TTC549 (cell line): ENCODE measurements around the gene CLDN7.

Experiments used
- FAIRE-seq: peaks from 2 replicates; lab custom pipeline; 2012; peaks lifted over from hg19 to GRCh38; lab: Jason Lieb, UNC

CLDN7 gene

GRCh38 chr17:7236808-7237207 is 25.5 kb downstream of the CLDN7 start:
- FAIRE-seq: no peak

GRCh38 chr17:7235693-7236665 is 26.3 kb downstream of the CLDN7 start:
- FAIRE-seq: no peak

DNA sequence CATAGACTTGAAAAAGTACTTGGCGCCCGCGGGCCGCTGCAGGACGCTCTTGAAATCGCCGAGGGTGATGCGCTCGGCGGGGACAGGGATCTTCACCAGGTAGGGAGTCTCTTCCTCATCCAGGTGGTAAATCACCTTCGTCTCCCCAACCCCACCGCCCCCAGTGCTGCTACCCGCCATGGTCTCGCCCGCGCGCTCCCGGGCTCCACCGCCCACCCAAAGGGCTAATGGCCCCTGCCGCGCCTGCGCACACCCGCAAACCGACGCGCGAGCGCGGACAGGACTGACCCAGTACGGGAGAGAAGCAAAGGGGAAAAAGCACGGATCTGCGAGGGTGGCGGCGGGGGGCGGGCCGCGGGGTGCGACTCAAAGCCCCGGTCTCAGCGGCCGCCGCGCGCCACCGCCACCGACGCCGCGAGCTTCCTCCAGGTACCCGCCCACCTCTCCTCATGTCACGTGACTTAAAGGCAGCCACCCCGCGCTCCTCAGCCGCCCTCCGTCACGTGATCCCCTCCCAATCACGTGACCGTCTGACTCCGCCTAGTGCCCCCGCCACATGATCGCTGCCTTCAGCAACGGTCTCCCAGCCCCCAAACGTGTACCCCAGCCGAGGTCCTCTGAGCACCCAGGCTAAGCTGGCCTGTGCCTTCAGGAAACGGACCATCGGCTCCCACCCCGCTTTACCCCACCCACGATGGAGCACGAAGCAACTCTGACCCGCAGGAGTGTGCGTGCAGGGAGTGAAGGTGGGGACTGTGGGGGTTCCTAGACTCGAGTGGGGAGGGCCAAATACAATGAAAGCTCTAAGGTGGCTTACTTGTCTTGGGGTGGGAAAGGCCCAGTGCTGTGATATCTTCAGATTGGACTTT is 28.0 kb downstream of the CLDN7 start, which contains the start of gene DVL2:
TSS of gene DVL2 (minus strand) at position 435 of the 869 bp plus-strand sequence. CDS start at position 180, 255 bp downstream.
- no peak for FAIRE-seq

GRCh38 chr17:7233701-7234082 is 28.6 kb downstream of the CLDN7 start:
- FAIRE-seq: no peak

- FAIRE-seq: no peak
Observed at GRCh38 chr17:7232114-7232513, 30.2 kb downstream of the CLDN7 start.

DNA sequence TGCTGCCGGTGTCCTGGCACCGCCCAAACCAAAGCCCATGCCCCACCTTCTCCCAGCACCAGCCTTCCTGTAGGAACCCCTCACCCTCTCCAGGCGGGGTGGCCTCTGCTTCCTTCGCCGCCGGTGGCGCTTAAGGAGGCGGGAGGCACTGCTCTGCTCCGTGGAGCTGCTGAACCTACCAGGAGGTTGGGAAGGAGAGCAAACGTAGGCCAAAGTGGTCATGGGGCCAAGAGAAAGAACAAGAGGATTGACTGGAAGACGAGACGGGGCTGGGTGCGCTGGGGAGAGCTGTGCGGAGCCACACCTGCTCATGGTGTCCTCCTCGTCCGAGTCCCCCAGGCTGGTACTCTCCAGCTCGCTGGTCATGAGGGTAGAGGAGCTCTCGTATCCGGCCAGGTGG is 32.8 kb downstream of the CLDN7 start:
- no peak for FAIRE-seq

GRCh38 chr17:7228920-7229319 is 33.4 kb downstream of the CLDN7 start:
- FAIRE-seq: no peak

DNA sequence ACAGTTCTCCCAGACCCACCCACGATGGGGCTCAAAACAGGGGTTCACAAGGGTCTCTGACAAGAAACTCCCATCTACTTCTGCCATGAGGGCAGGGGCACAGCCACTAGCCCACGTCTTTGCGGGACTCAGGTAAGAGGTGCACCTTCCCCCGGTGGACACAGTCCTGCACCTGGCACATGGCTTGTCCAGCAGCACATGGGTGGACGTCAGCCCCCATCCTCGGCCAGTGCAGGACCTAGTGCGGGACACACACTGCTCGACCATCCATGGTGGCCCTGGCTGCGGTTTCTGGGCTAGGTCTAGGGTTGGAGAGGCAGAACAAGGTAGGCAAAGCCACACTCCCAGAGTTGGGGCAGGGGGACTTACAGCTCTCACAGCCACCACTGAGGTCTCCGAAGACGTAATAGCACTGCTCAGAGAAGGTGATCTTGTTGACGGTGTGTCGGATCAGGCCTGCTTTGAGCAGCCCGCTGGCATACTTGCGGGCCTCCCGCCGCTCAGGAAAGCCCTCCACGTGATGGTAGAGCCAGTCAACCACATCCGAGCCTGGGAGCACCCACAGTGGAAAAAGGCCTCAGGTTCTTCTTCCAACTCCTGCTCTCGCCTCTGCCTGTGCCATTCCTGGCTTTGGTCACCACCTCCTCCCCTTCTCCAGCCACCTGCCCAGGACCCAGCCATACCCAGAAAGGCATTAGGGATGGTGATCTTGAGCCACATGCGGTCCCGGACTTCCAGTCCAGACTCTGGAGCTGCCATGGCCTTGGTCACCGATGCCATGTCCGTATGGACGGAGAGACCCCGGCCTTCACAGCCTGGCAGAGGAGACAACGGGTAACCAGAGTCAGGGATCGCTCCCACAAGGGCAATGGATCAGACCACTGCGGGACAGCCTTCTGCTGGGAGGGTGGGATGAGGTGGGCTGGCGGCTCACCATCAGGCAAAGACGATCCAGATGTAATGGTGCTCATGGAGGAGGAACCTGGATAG is 35.3 kb downstream of the CLDN7 start:
- no peak for FAIRE-seq

DNA sequence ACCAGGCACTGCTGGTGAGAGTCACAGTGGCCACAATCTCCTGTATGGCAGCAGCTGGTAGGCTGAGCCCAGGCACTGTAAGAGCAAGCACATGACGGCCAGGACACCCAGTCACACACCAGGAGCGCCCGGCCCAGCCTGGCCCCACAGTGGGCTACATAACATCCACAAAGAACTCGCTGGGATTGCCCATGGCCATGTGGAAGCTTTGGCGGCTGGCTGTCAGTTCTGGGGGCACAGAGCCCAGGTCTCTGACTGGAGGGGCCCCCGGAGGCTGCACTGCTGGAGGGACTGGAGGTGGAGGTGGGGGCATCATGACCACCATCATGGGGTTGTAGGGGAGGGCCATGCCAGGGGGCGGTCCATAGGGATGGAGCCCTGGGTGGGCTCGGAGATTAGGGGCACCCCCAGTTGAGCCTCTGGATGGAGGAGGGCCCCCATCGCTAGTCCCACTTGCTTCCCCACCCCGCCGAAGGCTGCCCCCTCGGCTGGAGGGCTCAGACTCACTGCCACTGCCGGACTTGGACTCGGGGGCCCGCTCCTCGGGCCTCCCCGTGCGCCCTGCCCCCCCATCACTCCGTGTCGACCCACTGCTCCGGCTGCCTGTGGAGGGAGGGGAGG is 36.5 kb downstream of the CLDN7 start:
- FAIRE-seq: no peak

- no peak for FAIRE-seq
Observed at GRCh38 chr17:7224661-7225111, 37.6 kb downstream of the CLDN7 start.

GRCh38 chr17:7224110-7224509 is 38.2 kb downstream of the CLDN7 start:
- FAIRE-seq: no peak

DNA sequence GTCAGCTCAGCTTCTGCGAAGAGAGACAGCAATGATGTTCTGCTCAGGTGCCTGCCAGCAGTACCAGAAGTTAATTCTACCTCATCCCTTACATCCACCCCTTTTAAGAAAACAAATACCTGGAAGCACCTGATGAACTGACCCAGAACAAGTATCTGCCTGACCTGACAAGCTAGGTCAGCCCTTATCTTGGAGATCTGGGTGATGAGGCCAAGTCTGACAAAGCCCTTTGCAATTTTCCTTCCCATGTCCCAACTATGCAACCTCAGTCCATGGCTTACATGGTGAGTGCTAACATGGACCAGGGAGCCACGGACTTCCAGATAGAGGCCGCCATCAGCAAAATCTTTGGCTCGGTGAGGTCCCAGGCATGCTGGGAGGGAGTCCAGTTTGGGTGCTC is 38.9 kb downstream of the CLDN7 start:
- FAIRE-seq: no peak

GRCh38 chr17:7222972-7223292 is 39.3 kb downstream of the CLDN7 start:
- FAIRE-seq: no peak

GRCh38 chr17:7222093-7222971 is 39.9 kb downstream of the CLDN7 start:
- FAIRE-seq: no peak

- FAIRE-seq: no peak
Observed at GRCh38 chr17:7221278-7222092, 40.8 kb downstream of the CLDN7 start.

- no peak for FAIRE-seq
Observed at GRCh38 chr17:7220593-7221277, 41.5 kb downstream of the CLDN7 start.

DNA sequence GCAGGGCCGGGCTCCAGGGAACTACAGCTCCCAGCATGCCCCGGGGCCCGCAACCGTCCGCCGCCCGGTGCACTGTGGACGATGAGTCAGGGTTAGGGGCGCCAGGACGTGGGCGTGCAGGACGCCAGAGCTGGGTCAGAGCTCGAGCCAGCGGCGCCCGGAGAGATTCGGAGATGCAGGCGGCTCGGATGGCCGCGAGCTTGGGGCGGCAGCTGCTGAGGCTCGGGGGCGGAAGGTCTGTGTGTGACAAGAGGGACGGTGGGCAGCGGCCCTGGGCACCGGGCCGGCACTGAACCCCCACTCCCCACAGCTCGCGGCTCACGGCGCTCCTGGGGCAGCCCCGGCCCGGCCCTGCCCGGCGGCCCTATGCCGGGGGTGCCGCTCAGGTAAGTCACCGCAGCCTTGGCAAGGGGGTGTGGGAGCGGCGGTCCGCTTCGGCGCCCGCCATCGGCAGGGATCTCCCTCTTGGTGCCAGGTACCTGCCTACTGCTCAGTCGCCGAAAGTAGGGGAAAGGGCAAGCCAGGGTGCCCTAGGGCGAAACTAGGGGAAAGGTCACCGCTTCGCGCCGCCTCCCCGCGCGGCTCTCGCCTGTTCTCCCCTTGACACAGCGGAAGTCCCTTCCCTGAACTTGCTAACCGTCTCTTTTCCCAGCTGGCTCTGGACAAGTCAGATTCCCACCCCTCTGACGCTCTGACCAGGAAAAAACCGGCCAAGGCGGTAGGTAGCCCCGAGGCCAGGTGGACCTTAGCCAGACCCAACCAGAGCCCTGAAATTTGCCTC is 42.3 kb downstream of the CLDN7 start, which contains the start of the genes ACADVL and DLG4:
TSS of gene ACADVL (plus strand) at position 127 of the 781 bp plus-strand sequence. CDS start at position 174, 47 bp downstream.
TSS of gene DLG4 (minus strand) at position 25 of the 781 bp plus-strand sequence.
- FAIRE-seq: no peak
